Measurements from ENCODE around the gene RBM42.

RBM42 gene

GRCh38 chr19:35621708-35622107 lies 7.1 kb upstream of the RBM42 start:
- no peak for DNase-seq

GRCh38 chr19:35622750-35623149 lies 6.1 kb upstream of the RBM42 start:
- DNase-seq, result no peak

GRCh38 chr19:35623327-35624010 lies 5.4 kb upstream of the RBM42 start:
- DNase-seq, result no peak

- no peak for DNase-seq
These were observed 622 bp upstream of the RBM42 start for GRCh38 chr19:35628264-35628564.

GRCh38 chr19:35629332-35629633 lies 447 bp downstream of the RBM42 start:
- no peak for DNase-seq

GRCh38 chr19:35633727-35634440 lies 5.0 kb downstream of the RBM42 start:
- no peak for DNase-seq

GRCh38 chr19:35636651-35637050 lies 7.8 kb downstream of the RBM42 start:
- no peak for DNase-seq

GRCh38 chr19:35637165-35637564 lies 8.3 kb downstream of the RBM42 start:
- DNase-seq, result no peak

GRCh38 chr19:35639321-35639639 lies 10.4 kb downstream of the RBM42 start:
- DNase-seq, result no peak

GRCh38 chr19:35639863-35640262 lies 11.0 kb downstream of the RBM42 start:
- DNase-seq, result no peak

GRCh38 chr19:35641515-35642151 lies 12.8 kb downstream of the RBM42 start, which contains the start of gene ETV2:
ETV2 (plus strand) TSS chr19:35641745; CDS start chr19:35642461, 716 bp downstream.
- peak; percentile 77 for DNase-seq

- no peak for DNase-seq
These were observed 13.5 kb downstream of the RBM42 start for GRCh38 chr19:35642312-35642711.

- no peak for DNase-seq
These were observed 14.0 kb downstream of the RBM42 start for GRCh38 chr19:35642798-35643254.

- DNase-seq, result peak; percentile 95
These were observed 14.7 kb downstream of the RBM42 start for GRCh38 chr19:35643255-35644205.

GRCh38 chr19:35644206-35644986 lies 15.6 kb downstream of the RBM42 start:
- DNase-seq, result peak; percentile 96

GRCh38 chr19:35644987-35645679 lies 16.3 kb downstream of the RBM42 start:
- peak; percentile 92 for DNase-seq

GRCh38 chr19:35645680-35646511 lies 17.1 kb downstream of the RBM42 start:
- no peak for DNase-seq

GRCh38 chr19:35648017-35648961 lies 19.5 kb downstream of the RBM42 start, which contains the start of gene COX6B1:
COX6B1 (plus strand) TSS chr19:35648323; CDS start chr19:35651244, 2,921 bp downstream.
- peak; percentile 90 for DNase-seq

- no peak for DNase-seq
These were observed 21.7 kb downstream of the RBM42 start for GRCh38 chr19:35650581-35650980.
